NCI-H524 (cell line): ENCODE results near the gene KSR2.
"Not testable (repeated sequence)": the region's sequence is repeated elsewhere in the genome, so short reads cannot be mapped to it uniquely, and the experiment has no call there.

Experiments
- DNase-seq, 2 experiments: peaks; one replicate each; lab custom pipeline; 2025; lab: John Stamatoyannopoulos, UW

The KSR2 gene

GRCh38 chr12:117760990-117761389, 207.8 kb downstream of the KSR2 start:
- no peak for DNase-seq

- DNase-seq: no peak
Observed at GRCh38 chr12:117750657-117751056, 218.1 kb downstream of the KSR2 start.

- DNase-seq: no peak
Observed at GRCh38 chr12:117749431-117749830, 219.4 kb downstream of the KSR2 start.

- DNase-seq: not testable (repeated sequence)
Observed at GRCh38 chr12:117746358-117746757, 222.4 kb downstream of the KSR2 start.

GRCh38 chr12:117744418-117744817, 224.4 kb downstream of the KSR2 start:
- DNase-seq: no peak

- no peak for DNase-seq
Observed at GRCh38 chr12:117743761-117744160, 225.0 kb downstream of the KSR2 start.

- no peak for DNase-seq
Observed at GRCh38 chr12:117742721-117743120, 226.1 kb downstream of the KSR2 start.

- DNase-seq: no peak
Observed at GRCh38 chr12:117738233-117738632, 230.6 kb downstream of the KSR2 start.

- peak; percentile 26 to 79 for DNase-seq
Observed at GRCh38 chr12:117733549-117733805, 235.3 kb downstream of the KSR2 start.

GRCh38 chr12:117732761-117733548, 235.8 kb downstream of the KSR2 start:
- DNase-seq: peak; percentile 77 to 89

- not testable (repeated sequence) for DNase-seq
Observed at GRCh38 chr12:117731131-117731530, 237.7 kb downstream of the KSR2 start.

- DNase-seq: no peak
Observed at GRCh38 chr12:117727301-117727700, 241.5 kb downstream of the KSR2 start.

GRCh38 chr12:117724543-117724942, 244.2 kb downstream of the KSR2 start:
- no peak for DNase-seq

- no peak for DNase-seq
Observed at GRCh38 chr12:117718559-117718958, 250.2 kb downstream of the KSR2 start.

GRCh38 chr12:117718141-117718540, 250.6 kb downstream of the KSR2 start:
- DNase-seq: no peak

GRCh38 chr12:117714203-117714602, 254.6 kb downstream of the KSR2 start:
- DNase-seq: no peak

- DNase-seq: no peak
Observed at GRCh38 chr12:117710121-117710520, 258.7 kb downstream of the KSR2 start.

GRCh38 chr12:117707861-117708260, 260.9 kb downstream of the KSR2 start:
- no peak for DNase-seq

- no peak for DNase-seq
Observed at GRCh38 chr12:117703584-117703983, 265.2 kb downstream of the KSR2 start.

- no peak for DNase-seq
Observed at GRCh38 chr12:117702741-117703140, 266.0 kb downstream of the KSR2 start.

GRCh38 chr12:117699575-117699974, 269.2 kb downstream of the KSR2 start:
- DNase-seq: no peak

GRCh38 chr12:117699118-117699517, 269.7 kb downstream of the KSR2 start:
- no peak for DNase-seq

GRCh38 chr12:117695956-117696355, 272.8 kb downstream of the KSR2 start:
- peak in 1 of 2 experiments; percentile 53 for DNase-seq

- no peak for DNase-seq
Observed at GRCh38 chr12:117692512-117692911, 276.3 kb downstream of the KSR2 start.
